ENCODE measurements around the gene PTBP2.

The PTBP2 gene

DNA sequence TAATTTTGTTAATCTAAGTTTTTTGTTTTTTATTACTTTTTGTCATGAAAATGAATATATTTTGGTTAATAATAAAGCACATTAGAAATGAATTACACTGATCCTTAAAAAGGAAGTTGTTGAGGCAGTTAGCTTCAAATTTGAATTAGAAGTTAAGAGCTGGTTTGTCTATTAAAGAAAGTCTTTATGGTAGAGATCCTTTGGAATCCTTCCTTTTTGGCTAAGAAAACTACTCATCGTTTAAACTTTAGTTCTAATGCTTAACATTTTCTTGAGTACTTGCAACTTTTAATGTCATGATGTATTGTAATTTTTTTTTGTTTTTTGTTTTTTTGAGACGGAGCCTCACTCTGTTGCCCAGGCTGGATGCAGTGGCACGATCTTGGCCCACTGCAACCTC, 2.4 kb downstream of the PTBP2 start:
- TF ChIP-seq FOXP2 (optimal IDR thresholded peaks at IDR 0.05; ENCODE audit: borderline replicate concordance, extremely low read depth, extremely low read length, insufficient read depth) (no peak), SIN3A (IDR thresholded peaks at IDR 0.05; ENCODE audit: borderline replicate concordance, insufficient read depth, low read length) (no peak), TAF1 (IDR thresholded peaks at IDR 0.05; ENCODE audit: borderline replicate concordance, insufficient read depth, low read length) (no peak), POLR2AphosphoS5 (IDR thresholded peaks at IDR 0.05; ENCODE audit: low read depth, low read length) (no peak)
- TF ChIP-seq, protein P1, sequence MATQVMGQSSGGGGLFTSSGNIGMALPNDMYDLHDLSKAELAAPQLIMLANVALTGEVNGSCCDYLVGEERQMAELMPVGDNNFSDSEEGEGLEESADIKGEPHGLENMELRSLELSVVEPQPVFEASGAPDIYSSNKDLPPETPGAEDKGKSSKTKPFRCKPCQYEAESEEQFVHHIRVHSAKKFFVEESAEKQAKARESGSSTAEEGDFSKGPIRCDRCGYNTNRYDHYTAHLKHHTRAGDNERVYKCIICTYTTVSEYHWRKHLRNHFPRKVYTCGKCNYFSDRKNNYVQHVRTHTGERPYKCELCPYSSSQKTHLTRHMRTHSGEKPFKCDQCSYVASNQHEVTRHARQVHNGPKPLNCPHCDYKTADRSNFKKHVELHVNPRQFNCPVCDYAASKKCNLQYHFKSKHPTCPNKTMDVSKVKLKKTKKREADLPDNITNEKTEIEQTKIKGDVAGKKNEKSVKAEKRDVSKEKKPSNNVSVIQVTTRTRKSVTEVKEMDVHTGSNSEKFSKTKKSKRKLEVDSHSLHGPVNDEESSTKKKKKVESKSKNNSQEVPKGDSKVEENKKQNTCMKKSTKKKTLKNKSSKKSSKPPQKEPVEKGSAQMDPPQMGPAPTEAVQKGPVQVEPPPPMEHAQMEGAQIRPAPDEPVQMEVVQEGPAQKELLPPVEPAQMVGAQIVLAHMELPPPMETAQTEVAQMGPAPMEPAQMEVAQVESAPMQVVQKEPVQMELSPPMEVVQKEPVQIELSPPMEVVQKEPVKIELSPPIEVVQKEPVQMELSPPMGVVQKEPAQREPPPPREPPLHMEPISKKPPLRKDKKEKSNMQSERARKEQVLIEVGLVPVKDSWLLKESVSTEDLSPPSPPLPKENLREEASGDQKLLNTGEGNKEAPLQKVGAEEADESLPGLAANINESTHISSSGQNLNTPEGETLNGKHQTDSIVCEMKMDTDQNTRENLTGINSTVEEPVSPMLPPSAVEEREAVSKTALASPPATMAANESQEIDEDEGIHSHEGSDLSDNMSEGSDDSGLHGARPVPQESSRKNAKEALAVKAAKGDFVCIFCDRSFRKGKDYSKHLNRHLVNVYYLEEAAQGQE (IDR thresholded peaks at IDR 0.05; ENCODE audit: insufficient read depth in 1 of 2, low read depth in 2 of 2, low read length in 2 of 2) = no peak

DNA sequence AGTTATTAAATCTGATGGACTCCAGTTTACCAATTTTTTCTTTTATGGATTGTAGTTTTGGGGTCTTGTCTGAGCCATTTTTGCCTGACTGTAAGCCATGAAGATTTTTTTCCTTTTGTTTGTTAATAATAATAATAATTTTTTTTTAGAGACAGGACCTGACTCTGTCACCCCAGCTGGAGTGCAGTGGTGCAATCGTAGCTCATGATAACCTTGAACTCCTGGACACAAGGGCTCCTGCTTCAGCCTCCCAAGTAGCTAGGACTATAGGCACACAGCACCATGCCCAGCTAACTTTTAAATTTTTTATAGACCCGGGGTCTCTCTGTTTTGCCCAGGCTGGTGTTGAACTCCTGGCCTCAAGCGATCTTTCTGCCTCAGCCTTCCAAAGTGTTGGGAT, 6.3 kb downstream of the PTBP2 start:
- TF ChIP-seq SIN3A (IDR thresholded peaks at IDR 0.05; ENCODE audit: borderline replicate concordance, insufficient read depth, low read length) = no peak
- TF ChIP-seq, protein P1 (IDR thresholded peaks at IDR 0.05; ENCODE audit: insufficient read depth in 1 of 2, low read depth in 2 of 2, low read length in 2 of 2) = no peak
- no peak for TF ChIP-seq FOXP2 (optimal IDR thresholded peaks at IDR 0.05; ENCODE audit: borderline replicate concordance, extremely low read depth, extremely low read length, insufficient read depth)
- TF ChIP-seq POLR2AphosphoS5 (IDR thresholded peaks at IDR 0.05; ENCODE audit: low read depth, low read length) = no peak
- TF ChIP-seq TAF1 (IDR thresholded peaks at IDR 0.05; ENCODE audit: borderline replicate concordance, insufficient read depth, low read length) = no peak

DNA sequence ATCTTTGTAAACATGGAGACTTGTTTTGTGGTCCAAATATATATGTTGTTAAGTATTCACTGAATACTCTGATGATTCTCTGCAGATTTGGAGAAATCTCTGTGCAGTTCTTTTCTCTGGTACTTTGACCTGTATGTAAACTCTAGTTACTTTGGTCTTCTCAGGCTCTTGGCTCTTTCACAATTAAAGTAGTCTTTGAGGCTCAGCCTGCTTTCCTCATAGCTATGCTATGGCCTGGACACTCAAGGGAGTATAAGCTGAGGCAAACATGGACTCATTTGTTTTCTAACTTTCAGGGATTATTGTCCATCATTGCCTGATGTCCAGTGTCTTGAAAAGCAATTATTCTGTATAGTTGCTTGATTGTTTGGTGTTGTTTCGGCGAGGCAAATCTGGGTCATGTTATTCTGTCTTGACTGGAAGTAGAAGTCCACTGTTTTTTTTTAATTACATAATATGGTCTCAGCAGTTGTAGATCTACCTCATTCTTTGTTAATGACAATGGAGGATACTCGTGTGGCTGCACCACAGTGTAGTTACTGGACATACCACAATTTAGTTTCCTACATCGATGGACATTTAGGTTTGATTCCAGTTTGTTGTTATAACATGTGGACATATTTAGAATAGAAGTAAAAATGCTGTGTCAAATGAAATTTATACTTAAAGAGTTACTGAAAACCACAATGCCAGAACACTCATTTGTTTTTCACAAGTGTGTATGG, 9.2 kb downstream of the PTBP2 start:
- no peak for TF ChIP-seq FOXP2 (optimal IDR thresholded peaks at IDR 0.05; ENCODE audit: borderline replicate concordance, extremely low read depth, extremely low read length, insufficient read depth)
- no peak for TF ChIP-seq TAF1 (IDR thresholded peaks at IDR 0.05; ENCODE audit: borderline replicate concordance, insufficient read depth, low read length)
- TF ChIP-seq, protein P1 (IDR thresholded peaks at IDR 0.05; ENCODE audit: insufficient read depth in 1 of 2, low read depth in 2 of 2, low read length in 2 of 2) = no peak
- no peak for TF ChIP-seq SIN3A (IDR thresholded peaks at IDR 0.05; ENCODE audit: borderline replicate concordance, insufficient read depth, low read length)
- no peak for TF ChIP-seq POLR2AphosphoS5 (IDR thresholded peaks at IDR 0.05; ENCODE audit: low read depth, low read length)

DNA sequence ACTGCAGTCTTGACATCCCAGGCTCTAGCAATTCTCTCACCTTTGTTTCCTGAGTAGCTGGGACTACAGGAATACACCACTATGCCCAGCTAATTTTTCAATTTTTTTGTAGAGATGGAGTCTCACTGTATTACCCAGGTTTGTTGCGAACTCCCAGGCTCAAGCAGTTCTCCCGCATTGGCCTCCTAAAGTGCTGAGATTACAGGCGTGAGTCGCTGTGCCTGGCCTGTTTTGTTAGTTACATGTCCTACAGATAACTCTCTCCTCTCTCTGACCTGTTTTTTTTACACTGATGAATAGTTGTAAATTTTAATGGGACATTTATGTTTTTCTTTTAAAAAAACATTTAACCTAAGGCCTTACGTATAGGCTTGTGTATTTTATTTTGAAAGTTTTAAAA, 19.8 kb downstream of the PTBP2 start:
- TF ChIP-seq POLR2AphosphoS5 (IDR thresholded peaks at IDR 0.05; ENCODE audit: low read depth, low read length) (no peak), SIN3A (IDR thresholded peaks at IDR 0.05; ENCODE audit: borderline replicate concordance, insufficient read depth, low read length) (no peak), TAF1 (IDR thresholded peaks at IDR 0.05; ENCODE audit: borderline replicate concordance, insufficient read depth, low read length) (no peak), FOXP2 (optimal IDR thresholded peaks at IDR 0.05; ENCODE audit: borderline replicate concordance, extremely low read depth, extremely low read length, insufficient read depth) (no peak)
- TF ChIP-seq, protein P1 (IDR thresholded peaks at IDR 0.05; ENCODE audit: insufficient read depth in 1 of 2, low read depth in 2 of 2, low read length in 2 of 2) = no peak
